ENCODE results near the gene CYFIP1.

- no peak for TF ChIP-seq CTCF (IDR thresholded peaks at IDR 0.05; ENCODE audit: low read depth, low read length)
- no peak for TF ChIP-seq POLR2A (IDR thresholded peaks at IDR 0.05; ENCODE audit: extremely low read depth, insufficient read length)
- no peak for TF ChIP-seq MAX (IDR thresholded peaks at IDR 0.05; ENCODE audit: low read depth, low read length)
- TF ChIP-seq MYC (IDR thresholded peaks at IDR 0.05; ENCODE audit: low read depth, low read length), result no peak
Measured at GRCh38 chr15:22902578-22902977, 77.6 kb downstream of the CYFIP1 start.

Measured in NB4 (cell line).